COLO668 (cell line): ENCODE data around the gene PNPLA1.
A peak's percentile ranks its signal among the peaks of the same experiment; 100 is the strongest.
"Not testable (repeated sequence)": the region's sequence is repeated elsewhere in the genome, so short reads cannot be mapped to it uniquely, and the experiment has no call there.

Experiments
- DNase-seq: peaks from one replicate; lab custom pipeline; 2025; ENCODE audit not compliant: unreplicated experiment; lab: John Stamatoyannopoulos, UW

PNPLA1 gene

GRCh38 chr6:36333931-36334725 lies 64.3 kb downstream of the PNPLA1 start:
- no peak for DNase-seq

DNA sequence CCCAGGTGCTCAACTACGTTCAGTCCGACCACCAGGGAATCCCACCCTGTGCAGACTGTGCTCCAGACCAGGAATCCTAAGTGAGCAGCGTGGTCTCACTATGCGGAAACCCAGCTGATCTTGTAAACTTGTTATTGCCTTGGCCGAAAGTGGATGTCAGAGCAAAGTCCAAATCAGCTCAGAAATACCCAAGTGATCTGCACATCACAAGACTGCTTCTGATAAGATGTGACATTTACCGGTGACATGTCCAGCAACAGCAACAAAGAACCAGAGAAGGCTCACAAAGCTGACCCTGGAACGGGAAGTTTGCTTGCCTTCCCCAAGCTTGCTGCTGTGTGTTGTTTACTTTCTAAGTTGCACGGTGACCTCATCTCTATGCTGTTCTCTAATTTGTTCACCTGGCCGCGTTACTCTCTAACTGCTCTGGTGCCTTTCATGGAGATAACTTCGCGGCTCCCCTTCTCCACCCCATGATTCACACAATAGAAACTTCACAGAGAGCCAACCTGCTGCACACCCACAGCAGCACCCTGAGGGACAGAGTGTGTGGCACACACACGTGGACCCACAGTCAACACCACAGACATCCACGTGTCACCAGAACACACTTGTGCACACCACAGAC lies 65.1 kb downstream of the PNPLA1 start:
- DNase-seq = peak; percentile 22

- peak; percentile 11 for DNase-seq
Observed at GRCh38 chr6:36335465-36336207, 65.8 kb downstream of the PNPLA1 start.

GRCh38 chr6:36336208-36336710 lies 66.4 kb downstream of the PNPLA1 start:
- no peak for DNase-seq

DNA sequence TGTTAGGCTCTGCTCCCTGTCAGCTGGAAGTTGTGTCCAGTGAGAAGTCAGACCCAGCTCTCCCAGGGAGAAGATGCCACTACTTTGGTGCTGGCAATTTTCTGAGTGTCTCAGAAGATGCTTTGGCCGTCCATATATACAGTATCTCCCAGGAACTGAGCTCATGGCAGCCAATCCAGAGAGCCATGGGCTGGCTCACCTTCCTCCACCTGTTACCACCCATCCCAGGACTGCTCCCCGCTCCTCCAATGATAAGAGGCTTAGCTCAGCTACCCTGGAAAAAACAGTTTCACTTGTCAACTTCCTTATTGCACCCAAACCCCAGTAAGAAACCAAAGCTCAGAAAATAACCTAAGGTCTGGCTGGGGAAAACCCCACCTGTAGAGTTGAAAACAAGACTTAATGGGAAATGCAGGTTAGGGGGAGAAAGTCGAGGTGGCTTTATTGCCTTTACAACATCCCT lies 67.0 kb downstream of the PNPLA1 start, which contains the start of gene BNIP5:
Gene BNIP5 (minus strand): TSS at position 110 of the 463 bp plus-strand sequence. CDS start 6,198 bp downstream, outside the sequence.
- no peak for DNase-seq

DNA sequence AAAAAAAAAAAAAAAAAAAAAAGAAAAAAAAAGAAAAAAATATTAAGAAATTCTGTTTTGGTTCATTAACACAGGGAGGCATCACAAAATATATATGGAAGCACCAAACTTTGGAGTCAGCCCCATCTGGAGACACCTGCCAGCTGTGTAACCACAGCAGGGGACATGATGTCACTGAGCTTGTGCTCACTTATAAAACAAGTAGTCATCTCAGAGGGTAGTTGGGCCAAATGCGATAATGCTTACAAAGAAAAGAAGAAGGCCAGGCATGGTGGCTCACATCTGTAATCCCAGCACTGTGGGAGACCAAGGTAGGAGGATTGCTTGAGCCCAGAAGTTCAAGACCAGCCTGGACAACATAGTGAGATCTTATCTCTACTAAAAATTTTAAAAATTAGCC lies 68.0 kb downstream of the PNPLA1 start:
- peak; percentile 5 for DNase-seq

- DNase-seq = not testable (repeated sequence)
Observed at GRCh38 chr6:36338223-36338622, 68.4 kb downstream of the PNPLA1 start.

- no peak for DNase-seq
Observed at GRCh38 chr6:36339146-36339545, 69.3 kb downstream of the PNPLA1 start.

DNA sequence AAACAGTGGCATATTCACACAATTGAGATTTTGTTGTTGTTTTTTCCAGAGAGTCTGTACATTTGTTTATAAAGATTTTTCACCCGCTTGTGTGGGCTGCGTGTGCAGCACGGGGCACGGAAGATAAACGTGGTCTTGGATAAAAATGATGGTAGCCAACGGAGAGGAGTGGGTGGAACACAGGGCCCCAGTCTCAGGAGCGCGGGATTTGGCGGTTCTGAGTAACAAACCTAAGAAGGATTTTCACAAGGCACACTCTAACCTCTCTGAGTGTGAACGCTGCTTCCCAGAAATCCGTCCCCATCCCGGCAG lies 70.4 kb downstream of the PNPLA1 start:
- no peak for DNase-seq

GRCh38 chr6:36340618-36341454 lies 71.0 kb downstream of the PNPLA1 start:
- peak; percentile 33 for DNase-seq

GRCh38 chr6:36343109-36343680 lies 73.3 kb downstream of the PNPLA1 start:
- DNase-seq = no peak

GRCh38 chr6:36345681-36346466 lies 76.0 kb downstream of the PNPLA1 start:
- no peak for DNase-seq

DNA sequence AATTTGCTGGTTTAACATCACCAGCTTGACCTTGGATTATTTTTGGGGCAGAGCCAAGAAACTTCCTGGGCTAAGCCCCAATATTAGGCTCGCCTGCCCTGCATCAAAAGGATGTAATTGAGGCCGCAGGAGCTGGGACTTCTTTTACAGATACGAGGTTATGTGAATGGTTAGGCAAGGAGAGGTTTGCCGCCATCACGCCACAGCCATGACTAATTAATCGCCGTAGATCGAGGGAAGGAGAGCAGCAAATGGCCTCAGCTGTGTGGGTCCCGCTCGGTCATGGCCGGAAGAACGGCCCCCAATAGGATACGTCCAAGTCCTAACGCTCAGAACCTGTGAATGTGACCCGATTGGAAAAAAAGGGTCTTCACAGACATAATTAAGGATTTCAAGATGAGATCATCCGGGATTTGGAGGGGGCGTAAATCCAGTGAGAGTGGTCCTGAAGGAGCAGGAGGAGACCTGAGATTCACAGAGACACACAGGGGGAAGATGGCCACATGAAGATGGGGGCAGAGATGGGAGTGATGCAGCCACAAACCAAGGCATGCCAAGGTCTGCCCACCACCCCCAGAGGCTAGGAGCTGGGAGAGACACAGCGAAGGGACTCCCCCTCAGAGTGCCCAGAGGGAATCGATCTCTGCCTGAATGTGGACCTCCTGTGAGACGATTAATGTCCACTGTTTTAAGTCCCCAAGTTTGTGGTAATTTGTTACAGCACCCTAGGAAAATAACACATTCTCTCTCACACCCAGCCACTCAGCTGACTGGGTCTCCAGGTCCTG lies 76.8 kb downstream of the PNPLA1 start:
- DNase-seq = no peak

- no peak for DNase-seq
Observed at GRCh38 chr6:36347621-36348020, 77.8 kb downstream of the PNPLA1 start.

DNA sequence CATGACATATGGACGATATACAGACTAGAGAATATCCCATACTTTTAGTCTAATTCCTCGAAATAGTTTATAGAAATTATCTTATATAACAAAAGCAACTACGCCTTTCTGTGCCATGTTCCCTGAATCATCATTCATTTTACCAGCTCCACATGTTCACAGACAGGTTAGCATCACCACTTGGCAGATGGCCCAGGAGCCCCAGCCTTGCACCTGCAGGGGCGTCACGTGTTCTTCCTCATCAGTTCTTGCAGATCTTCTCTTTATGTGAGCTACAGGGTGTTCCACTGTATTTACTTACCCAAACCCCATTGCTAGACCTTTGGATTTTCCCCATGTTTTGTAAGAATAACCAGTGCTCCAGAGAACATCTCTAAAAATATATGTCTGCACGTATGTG lies 79.4 kb downstream of the PNPLA1 start:
- peak; percentile 87 for DNase-seq

DNA sequence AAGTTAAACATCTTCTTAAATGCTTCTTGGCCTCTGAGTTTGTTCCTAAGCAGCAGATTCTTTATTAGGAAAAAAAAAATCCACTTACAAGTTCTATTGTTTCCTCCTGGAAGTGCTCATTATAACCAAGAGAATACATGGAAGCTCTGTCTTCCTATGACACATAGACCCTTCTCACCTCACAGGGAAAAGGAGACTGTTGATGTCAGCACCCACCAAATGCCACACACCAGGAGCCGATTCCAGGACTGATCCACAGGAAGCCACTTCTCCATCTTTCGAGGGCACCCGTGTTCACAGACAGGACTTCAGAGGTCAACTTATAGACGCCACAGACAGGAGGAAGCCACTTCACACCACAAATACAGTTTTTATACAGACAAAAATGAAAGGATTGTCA lies 80.2 kb downstream of the PNPLA1 start:
- no peak for DNase-seq

GRCh38 chr6:36350681-36351571 lies 81.1 kb downstream of the PNPLA1 start:
- no peak for DNase-seq
